Measurements from ENCODE around the gene GNG5.
"Not testable (repeated sequence)": the region's sequence is repeated elsewhere in the genome, so short reads cannot be mapped to it uniquely, and the experiment has no call there.

Gene GNG5

GRCh38 chr1:84488107-84488506, 18.3 kb downstream of the GNG5 start:
- DNase-seq (ENCODE audit: low read depth): no peak

GRCh38 chr1:84481317-84481716, 25.1 kb downstream of the GNG5 start:
- no peak for DNase-seq (ENCODE audit: low read depth)

DNA sequence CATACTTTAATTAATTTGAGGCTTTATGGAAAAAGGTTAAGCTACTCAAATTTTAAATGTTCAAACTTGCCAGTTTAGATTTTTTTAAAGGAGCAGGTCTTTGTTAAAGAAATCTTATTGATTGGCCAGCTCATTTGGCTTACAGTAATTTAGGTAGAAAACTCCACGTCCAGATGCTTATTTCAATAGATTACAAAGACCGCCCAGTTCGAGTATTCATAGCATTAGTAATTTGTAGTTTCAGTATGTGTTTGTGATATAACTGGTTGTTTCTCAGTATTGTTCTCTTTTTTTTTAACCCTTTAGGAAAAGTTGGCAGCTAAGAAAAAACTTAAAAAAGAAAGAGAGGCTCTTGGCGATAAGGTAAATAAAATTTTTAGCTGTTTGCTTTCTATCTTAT, 25.7 kb downstream of the GNG5 start:
- DNase-seq (ENCODE audit: low read depth): no peak

DNA sequence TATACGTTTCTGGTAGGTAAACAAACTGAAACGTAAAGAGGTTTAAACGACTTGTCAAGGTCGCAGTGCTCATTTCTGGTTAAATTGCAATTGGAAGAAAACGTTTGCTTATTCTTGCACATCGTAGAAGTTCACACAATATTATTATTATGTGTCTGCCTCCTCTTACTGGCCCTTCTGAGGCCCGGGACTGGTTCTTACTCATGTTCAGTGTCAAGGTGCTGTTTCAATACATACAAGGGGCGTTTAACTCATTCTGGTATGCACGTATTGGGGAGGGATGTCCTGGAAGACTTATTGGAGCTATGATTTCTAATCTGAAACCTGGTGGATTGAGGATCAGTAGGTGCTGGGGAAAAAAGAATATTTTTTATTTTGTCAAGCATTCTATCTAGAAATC, 26.4 kb downstream of the GNG5 start:
- no peak for DNase-seq (ENCODE audit: low read depth)

- DNase-seq (ENCODE audit: low read depth): peak; percentile 44
These were observed 27.2 kb downstream of the GNG5 start, which contains the start of gene RPF1 for GRCh38 chr1:84478876-84479868. RPF1 (plus strand) TSS chr1:84479266; CDS start chr1:84479282, 16 bp downstream.

- DNase-seq (ENCODE audit: low read depth): no peak
These were observed 30.2 kb downstream of the GNG5 start for GRCh38 chr1:84476225-84476624.

- DNase-seq (ENCODE audit: low read depth): no peak
These were observed 39.1 kb downstream of the GNG5 start for GRCh38 chr1:84467298-84467697.

- no peak for DNase-seq (ENCODE audit: low read depth)
These were observed 44.3 kb downstream of the GNG5 start for GRCh38 chr1:84462118-84462517.

DNA sequence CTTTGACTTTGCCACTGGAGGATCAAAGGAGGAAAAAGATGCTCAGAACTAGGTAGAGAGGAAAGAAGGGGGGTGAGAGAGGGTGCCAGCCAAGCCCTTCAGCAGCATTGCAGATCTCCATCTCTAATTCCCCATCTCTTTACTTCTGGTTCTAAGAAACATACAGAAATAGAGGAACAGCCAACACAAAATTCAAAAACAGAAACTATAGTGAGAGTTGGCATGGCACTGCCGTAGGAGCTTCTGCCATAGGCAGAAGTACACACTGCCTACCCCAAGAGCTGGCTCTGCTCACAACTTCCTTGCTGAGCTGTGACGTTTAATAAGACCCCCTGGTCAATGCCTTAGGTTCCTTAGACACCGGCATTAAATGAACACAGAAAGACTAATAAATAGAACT, 53.9 kb downstream of the GNG5 start:
- no peak for DNase-seq (ENCODE audit: low read depth)

DNA sequence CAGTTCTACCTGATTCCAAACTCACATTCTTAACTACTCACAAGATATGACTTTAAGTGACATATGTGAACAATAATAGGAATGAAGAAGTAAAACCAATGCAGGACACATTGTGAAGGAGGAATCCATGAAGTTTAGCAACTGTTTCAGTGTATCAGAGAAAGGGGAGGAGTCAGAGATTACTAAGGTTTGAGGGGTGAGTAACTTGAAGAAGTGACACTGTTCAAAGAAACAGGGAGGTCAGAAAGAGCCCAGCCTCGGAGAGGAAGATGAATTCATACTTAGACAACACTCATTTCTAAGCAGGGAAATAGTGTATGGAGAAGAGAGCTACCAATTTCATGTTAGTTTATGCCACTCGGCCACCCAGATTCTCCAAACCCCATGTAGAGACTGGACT, 55.5 kb downstream of the GNG5 start:
- DNase-seq (ENCODE audit: low read depth): no peak

DNA sequence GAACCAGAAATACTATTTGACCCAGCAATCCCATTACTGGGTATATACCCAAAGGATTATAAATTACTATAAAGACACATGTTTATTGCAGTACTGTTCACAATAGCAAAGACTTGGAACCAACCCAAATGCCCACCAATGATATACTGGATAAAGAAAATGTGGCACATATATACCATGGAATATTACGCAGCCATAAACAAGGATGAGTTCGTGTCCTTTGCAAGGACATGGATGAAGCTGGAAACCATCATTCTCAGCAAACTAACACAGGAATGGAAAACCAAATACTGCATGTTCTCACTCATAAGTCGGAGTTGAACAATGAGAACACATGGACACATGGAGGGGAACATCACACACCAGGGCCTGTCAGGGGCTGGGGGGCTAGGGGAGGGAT, 57.7 kb downstream of the GNG5 start:
- DNase-seq (ENCODE audit: low read depth): not testable (repeated sequence)

Data from stimulated activated CD8-positive, alpha-beta memory T cell treated with anti-CD3 and anti-CD28 coated beads, Interleukin-15, amount 100 ng/mL, for 24 hours (primary cell).